SH-SY5Y (cell line): ENCODE data around the gene NRSN2.

Experiments used
- GATA2 ChIP-seq: IDR thresholded peaks from 2 replicates; pipeline ENCODE4 v1.6.1; 2011; ENCODE audit warnings: mild to moderate bottlenecking, low read depth, low read length
- GATA3 ChIP-seq: IDR thresholded peaks from 2 replicates; pipeline ENCODE4 v1.6.1; 2011; ENCODE audit warnings: low read depth, mild to moderate bottlenecking, low read length, moderate library complexity

- no peak for TF ChIP-seq GATA2
- no peak for TF ChIP-seq GATA3
Measured at GRCh38 chr20:381581-382290, 34.8 kb downstream of the NRSN2 start.
